Hematopoietic multipotent progenitor cell (in vitro differentiated cells): ENCODE results near the gene DCXR. TPM values are rescaled to one million over a fixed set of nuclear protein-coding genes. Genes with fewer than 3 reads are reported as not detected.

Experiments
- DNase-seq, 3 donors: peaks; one replicate each; pipeline ENCODE4 v3.0.0-alpha.2; 2011 to 2015; ENCODE audit warnings: low read depth in 2 of 3, low spot score in 2 of 3
- total RNA-seq: library from RNA; depleted of rRNA; stranded (reverse); fragments of >200 nt; gene quantifications from one replicate; pipeline ENCODE4 v1.2.3, GENCODE V29; 2012

DCXR gene
- total RNA-seq, result 57.9 TPM

DNA sequence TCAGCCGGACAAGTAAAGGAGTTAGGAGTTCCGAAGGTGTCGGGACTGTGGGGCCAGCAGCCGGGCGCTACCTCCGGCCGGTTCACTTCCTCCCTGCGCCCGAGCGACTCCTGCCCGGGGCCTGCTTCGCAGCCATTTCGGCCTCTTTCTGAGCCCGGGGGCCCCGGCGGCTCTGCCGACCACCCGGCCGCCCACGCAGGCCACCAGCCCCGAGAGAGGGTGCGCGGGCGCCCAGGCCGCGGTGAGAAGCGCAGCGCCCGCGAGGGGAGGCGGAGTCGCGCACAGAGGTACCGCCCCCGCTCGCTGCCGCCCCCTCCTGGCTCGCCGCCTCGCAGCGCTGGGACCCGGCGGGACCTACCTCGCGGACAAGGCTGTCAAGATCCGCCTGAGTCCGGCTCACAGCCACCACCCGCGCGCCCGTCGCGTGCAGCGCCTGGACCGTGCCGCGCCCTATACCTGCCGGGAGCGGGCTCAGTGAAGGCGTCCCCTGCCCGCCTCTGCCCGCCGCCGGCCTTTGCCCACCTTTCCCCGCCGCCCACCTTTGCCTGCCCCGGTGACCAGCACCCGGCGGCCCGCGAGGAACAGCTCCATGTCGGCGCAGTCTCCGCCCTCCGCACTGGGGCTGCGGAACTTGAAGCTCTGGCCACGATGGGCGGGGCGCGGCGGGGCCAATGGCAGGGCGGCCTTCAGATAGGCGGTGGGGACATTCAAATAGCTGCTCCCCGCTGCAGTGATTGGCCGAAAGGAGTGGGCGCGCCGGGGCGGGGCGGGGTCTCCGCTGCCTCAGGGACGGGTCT is at the start of gene DCXR:
TSS of gene DCXR (minus strand) at position 606 of the 797 bp plus-strand sequence. CDS start at position 591, 15 bp downstream.
- DNase-seq, result peak; percentile 86 to 97 (median 96)

DNA sequence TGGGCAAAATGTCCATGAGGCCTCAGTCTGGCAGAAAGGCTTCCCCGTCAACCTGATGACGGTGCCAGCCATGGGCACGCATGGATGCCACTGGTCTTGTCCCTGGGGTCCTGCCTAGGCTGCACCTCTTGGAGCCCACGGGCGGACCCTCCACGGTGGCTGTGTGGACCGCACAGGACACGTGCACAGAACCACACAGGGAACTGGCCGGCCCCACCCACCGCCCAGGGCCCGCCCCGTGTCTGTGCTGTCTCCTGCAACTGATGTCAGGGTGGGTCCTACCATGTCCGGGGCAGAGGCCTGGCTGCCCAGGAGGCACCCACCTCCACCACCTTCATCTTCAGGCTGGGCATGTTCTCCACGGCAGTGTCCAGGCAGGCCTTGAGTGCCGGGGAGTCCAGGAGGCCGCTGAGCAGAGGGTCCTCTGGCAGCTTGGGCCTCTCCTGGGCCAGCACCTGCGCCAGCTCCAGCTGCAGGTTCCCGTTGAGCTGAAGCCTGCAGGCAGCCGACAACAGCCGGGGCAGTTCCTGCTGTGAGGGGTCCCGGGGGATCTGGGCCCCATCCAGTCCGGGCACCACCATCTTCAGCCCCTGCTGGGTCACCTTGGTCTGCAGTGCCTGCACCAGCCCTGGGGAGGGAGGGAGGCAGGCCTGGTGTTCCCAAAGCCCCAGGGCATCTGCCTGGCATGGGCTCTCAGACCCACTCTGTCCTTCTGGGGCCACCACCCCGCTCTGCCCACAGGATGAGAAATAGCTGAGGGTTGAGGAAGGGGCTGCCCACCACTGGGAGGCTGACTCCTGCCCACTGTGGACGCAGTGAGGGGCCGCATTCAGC is 48.7 kb upstream of the DCXR start:
- no peak for DNase-seq

DNA sequence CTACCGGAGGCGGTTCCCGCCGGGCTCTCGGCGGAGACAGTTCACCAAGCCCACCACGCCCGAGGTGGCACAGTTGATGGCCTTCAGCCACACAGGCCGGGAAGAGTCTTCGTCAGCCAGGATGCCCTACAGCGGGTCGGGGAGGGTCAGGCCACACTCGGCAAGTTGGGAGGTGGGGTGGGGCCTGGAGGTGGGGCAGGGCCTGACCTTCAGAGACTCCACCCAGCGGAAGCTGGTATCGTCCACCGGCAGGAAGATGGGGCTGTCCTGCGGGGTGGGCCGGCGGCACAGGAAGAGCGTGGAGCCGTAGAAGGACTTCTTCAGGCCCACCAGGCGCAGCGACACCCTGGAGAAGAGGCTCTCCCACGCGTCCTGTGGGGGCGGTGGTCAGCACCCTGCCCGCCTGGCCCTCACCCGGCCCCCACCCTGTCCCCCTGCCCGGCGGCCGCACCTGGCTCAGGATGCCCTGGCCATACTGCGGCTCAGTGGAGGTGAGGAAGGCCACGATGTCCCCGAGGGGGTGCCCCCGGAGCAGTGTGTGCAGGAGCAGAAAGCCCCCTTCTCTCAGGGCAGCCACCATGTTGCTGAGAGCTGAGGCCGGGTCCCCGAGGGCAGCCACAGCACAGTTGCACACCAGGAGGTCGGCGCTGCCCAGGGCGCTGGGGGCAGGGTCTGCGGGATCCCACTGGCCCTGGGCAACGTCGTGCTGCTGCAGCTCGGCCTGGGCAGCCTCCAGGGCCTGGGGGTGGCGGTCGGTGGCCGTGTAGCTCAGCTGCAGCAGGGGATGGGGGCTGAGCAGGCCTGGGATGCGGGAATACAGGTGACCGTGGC is 47.7 kb upstream of the DCXR start:
- no peak for DNase-seq

DNA sequence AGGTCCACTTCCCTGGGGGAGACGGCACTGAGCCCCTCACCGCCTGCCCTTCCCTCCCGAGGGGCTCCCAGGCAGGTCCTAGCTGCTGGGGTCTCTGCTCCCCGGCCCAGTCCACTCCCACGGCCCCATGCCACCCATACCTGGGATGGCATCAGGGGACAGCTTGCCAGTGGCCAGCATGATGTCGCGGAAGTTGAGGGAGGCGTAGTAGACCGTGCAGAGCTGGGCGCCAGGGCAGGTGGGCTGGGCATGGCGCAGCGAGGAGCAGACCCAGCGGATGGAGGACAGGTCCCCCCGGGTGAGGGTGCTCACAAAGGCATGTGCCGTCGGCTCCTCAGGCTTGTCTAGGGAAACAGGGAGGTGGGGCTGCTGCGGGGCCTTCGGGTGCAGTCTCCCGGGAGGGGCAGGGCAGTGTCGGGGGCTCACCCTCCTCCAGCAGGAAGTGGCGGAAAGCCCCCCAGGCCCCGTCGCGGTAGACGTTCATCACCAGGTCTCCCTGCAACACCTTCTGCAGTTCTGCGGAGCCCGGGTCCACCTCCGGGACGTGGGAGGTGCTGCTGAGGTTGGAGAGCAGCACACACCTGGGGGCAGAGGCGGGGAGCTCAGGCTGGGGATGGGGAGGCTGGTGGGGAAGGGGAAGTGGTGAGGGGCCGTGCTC is 47.0 kb upstream of the DCXR start:
- no peak for DNase-seq

DNA sequence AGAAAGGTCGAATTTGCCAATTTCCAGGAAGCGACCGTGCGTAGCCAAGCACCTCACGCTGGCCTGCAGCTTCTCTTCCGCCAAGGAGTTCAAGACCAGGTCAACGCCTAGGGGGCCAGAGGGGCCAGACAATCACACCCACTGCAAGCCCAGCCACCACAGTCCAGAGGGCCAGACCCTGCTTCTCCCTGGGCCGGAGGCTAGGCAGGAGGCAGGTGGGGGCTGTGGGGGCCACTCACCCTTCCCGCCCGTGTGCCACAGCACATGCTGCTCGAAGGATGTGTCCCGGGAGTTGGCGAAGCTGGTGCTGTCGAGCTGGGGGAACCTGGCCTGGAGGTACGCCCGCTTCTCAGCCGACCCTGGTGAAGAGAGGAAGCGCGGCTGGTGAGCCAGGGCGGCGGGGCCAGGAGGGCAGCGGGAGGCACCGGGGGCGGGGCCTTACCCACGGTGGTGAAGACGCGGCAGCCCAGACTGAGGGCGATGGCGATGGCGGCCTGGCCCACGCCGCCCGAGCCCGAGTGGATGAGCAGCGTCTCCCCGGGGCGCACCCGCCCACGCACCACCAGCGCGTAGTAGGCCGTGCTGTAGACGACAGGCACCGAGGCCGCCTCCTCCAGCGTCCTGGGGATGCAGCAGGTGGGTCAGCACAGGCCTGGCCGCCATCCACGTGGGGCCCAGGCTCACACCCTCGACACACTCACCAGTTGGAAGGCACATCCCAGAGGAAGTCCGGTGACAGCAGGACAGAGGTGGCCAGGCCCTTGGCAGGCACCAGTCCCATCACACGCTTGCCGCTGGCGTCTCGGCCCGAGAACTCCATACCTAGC is 46.2 kb upstream of the DCXR start:
- DNase-seq, result no peak

DNA sequence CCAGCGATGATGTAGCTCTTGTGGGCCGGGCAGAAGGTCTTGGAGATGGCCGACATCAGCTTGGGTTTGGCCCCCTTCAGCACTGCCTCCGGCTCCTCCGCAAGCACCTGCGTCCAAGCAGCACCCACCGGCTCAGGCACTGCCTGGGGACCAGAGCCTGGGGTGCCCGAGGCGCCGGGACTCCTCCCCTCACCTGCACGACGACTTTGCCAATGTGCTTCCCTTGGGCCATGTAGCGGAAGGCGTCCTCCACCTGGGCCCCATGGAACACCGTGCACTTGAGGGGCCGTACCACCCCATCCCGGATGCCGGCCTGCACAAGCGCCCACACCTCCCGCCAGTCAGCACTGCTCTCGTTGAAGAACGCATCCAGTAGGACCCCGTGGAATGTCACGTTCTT is 45.5 kb upstream of the DCXR start:
- DNase-seq, result no peak

DNA sequence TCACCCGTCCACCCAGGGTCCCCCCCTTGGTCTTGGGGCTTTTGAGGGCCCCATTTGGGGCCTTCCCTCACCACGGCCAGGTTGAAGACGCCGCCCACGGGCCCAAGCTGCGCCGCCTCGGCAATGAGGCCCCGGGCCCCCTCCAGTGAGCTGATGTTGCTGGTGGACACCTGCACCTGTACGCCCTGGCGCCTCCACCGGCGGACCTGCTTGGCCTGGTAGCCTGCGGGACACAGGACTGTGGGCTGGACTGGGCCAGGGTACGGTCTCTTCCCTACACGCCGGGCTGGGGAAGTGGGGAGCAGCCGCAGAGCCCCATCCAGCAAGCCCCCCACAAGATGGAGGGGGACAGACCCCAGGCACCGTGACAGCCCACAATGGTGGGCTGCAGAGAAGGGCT is 45.0 kb upstream of the DCXR start:
- DNase-seq, result no peak

DNA sequence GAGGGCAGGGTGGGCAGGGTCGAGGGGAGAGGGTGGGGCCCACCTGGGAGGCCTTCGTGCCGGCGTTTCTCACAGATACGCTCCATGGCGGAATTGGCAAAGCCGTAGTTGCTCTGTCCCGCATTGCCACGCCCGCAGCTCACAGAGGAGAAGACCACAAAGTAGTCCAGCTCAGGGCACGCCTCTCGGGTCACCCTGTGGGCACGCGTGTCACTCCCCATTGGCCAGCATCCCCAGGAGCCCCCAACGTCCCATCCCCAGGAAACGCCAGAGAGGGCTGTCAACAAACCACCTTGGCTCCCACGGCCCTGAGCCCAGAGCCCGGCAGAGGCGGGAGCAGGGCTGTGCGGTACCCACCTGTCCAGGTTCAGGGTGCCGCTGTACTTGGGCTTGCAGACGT is 44.5 kb upstream of the DCXR start:
- DNase-seq, result no peak

DNA sequence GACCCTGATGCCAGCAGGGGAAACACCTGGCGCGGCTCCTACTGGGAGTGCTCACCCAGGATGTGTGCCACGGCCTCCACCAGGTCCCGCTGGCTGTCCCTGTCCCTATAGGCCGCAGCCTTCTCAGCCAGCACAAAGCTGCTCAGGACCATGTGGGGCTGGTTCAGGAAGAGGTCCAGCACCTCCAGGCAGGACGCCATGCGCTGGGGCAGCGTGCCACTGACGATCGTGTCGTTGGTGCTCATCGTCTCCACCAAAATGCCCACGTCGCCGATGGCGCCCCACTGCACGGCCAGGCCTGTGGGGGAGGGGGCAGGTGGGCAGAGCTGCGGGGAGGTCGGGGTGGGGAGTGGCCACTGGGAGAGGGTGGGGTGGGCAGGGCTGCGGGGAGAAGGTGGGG is 44.0 kb upstream of the DCXR start:
- no peak for DNase-seq

DNA sequence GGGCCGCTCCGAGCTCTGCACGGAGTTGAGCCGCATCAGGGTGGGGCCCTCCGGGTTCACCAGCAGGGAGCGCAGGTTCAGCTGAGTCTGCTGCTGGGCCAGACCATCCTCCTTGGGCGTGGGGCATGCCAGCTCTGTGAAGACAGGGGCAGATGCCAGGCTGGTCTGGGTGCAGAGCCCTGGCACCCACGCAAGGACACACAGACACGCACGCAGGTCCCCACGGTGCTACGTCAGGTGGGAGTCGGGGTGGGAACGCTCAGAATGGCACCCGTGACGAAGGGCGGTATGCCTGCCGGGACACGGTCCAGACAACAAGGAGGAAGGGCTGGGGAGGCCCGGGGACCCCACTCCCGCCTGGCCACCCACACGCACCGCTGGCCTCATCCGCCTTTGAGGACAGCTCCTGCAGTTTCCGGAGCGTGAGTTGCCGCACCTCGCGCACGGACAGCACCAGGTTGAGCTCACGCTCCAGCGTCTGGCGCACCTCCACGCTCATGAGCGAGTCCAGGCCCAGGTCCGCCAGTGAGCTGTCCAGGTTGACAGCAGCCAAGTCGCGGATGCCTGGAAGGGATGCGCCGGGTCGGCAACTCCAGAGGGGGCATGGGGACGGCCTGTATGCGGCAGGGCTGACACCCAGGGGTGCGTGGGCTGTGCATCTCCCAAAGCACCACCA is 43.4 kb upstream of the DCXR start:
- DNase-seq, result no peak

DNA sequence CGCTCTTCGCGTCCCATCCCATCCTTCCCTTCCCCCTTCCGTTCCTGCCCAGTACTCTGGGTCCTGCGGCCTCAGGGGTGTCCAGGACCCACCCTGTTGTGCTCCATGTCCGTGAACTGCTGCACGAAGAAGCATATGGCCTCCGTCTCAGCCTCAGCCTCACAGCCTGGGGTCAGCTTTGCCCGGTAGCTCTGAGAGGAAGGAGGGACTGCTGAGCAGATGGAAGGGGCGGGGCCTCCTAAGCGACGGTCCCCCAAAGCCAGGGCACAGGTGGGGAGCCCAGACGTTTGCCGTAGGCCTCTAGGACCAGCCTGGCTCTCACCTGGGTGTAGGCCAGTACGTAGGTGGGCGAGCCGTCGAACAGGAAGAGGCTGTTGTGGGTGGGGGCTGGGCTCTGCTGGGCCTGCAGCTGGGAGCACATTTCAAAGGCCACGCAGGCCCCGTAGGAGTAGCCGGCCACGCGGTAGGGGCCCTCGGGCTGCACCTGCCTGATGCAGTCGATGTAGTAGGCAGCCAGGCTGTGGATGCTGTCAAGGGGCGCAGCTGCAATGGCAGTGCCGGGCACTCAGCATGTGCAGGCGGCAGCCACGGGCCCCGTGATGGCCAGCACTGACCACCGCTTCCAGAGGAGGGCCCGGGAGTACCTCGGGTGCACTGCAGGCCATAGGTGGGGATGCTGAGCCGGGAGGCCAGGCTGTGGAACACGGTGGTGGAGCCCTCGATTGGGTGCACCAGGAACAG is 42.7 kb upstream of the DCXR start:
- no peak for DNase-seq

DNA sequence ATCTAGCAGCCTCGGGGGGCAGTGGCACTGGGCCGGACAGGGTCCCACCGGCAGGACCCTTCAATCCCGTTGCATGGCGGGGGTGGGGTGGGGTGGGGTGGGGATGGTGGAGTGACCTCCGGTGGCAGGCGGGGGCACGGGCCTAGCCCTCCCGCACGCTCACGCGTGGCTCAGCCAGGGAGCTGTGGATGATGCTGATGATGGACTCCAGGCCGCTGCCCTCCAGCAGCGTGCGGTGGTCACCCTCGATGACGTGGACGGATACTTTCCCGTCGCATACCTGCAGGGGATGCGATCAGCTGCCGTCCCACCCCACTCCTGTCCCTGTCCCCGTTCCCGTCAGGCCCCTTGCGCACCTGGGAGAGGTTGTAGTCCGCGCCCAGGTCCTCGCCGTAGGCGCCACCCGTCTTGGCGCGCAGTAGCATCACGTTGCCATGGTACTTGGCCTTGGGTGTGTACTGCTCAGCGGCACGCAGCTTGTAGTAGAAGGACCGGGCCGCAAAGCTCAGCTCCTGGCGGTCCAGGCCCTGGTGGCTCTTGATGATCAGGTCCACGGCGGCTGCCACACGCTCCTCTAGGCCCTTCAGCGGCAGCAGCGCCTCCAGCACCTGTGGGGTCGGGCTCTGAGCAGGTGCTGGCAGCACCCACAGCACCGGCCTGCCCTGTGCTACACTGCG is 41.6 kb upstream of the DCXR start:
- DNase-seq, result no peak

DNA sequence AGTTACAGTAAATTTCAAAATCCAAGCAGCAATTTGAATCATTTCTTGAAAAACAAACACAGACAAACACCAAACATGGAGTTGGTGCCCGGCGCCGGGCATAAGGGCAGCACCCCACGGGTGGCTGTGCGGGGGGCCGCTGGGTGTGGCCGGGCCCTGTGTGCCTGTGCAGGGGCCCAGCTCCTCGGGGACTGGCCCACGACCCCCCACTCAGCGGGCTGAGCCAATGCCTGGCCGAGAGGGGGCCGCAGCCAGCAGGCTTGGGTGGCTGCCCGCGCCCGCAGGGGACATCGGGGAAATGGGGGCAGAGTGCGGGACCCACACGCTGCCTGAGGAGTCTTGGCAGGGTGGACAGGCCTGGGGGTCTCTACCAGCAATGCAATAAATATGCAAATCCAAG is 40.9 kb upstream of the DCXR start:
- no peak for DNase-seq

DNA sequence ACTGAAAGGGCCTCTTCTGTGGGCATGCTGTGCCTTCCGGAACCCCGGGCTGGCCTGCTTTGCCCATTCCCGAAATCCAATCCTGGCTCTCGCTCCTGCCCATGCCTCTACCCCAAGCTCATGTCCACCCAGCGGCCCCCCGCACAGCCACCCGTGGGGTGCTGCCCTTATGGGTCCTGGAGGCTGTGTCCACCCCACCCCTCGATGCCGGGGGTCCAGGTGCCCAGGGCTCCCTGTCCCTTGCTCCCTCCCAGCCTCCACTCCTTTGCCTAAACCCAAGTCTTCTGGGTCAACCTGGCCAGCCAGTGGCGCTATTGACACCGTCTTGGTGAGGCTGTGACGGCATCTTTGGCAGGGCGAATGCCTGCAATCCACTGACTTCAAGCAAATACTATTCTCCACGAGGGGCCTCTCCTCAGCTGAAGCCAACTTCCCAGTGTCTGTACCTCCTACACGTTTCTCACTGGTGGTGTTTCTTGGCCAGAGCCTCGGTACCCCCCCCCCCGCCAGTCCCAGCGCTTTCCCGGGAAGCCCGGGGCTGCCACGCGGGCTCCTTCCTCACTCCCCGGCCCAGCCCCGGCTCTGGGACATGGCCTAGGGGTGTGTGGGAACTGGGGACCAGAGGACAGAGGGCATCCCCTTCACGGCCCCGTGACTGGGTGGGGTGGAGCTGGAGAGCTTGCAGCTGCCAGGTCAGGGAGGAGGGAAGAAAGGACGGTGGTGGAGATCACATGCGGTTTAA is 40.3 kb upstream of the DCXR start:
- no peak for DNase-seq

DNA sequence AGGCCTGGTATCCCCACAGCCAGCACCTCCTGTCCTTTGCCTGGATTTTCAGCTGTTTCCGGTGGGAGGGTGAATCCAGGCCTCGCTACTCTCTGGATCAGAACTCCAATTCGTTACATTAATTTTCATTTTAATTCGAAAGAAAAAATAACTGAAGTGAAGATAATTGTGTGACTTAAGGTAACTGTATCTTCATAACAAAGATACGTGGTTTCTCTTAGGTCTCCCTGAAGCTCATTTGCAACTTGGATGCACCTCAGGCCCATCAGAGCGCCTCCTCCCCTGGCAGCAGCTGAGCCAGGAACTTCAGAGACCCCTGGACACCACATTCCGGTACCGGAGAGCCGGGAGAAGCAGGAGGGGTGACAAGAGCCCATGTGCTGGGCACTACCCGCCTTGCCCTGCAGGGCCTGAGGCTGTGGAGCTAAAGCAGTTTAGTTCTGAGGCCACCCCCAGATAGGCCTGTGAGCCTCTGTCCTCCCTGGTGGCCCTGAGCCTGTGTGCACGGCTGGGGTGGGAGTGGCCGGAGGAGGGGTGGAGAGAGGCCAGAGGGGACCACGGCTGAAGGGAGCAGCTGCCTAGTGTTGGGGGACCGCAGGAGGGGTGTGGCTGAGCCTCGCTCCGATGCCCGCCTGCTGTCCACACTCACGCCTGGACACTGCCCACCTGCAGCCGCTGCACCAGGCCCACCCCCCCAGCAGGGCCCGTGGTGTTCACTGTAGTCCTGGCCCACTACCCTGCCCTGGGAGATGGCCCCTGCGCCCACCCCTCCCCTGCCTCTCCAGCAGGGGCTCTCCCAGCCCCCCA is 39.5 kb upstream of the DCXR start:
- no peak for DNase-seq

DNA sequence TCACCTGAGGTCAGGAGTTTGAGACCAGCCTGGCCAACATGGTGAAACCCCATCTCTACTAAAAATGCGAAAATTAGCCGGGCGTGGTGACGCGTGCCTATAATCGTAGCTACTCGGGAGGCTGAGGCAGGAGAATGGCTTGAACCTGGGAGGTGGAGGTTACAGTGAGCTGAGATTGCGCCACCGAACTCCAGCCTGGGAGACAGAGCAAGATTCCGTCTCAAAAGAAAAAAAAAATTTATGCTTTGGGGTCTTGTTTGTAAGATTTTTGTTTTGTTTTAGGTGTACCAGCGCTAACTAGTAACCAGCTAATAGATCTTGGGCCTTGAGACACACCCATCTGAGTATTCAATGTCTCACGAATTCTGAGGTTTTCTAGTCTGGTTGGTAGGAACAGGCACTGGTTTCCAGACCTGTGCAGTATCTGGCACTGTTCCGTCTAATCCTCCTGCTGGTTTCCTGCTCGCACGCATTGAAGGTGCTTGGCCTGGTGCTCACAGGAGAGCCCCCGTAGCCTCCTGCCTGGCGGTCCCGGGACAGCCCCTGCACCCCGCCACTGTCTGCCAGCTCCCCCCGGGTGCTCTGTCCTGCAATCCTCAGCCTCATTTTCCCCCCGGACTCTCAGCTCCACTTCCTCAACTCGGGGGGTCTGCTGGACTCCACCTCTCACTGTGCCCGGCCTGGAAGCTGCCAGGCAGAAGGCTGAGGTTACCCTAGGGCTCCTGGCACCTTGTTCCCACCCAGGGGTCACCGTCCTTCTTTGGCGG is 38.7 kb upstream of the DCXR start:
- no peak for DNase-seq
